ENCODE measurements around the gene SPAG16. TPM values are rescaled to one million over a fixed set of nuclear protein-coding genes. Genes with fewer than 3 reads are reported as not detected.

SPAG16 gene
- total and polyA plus RNA-seq, 2 of the 13 experiments (the other 11 are each of a cell fraction or from before 2014, with no cell fraction given), result 9.6 to 26.5 TPM

DNA sequence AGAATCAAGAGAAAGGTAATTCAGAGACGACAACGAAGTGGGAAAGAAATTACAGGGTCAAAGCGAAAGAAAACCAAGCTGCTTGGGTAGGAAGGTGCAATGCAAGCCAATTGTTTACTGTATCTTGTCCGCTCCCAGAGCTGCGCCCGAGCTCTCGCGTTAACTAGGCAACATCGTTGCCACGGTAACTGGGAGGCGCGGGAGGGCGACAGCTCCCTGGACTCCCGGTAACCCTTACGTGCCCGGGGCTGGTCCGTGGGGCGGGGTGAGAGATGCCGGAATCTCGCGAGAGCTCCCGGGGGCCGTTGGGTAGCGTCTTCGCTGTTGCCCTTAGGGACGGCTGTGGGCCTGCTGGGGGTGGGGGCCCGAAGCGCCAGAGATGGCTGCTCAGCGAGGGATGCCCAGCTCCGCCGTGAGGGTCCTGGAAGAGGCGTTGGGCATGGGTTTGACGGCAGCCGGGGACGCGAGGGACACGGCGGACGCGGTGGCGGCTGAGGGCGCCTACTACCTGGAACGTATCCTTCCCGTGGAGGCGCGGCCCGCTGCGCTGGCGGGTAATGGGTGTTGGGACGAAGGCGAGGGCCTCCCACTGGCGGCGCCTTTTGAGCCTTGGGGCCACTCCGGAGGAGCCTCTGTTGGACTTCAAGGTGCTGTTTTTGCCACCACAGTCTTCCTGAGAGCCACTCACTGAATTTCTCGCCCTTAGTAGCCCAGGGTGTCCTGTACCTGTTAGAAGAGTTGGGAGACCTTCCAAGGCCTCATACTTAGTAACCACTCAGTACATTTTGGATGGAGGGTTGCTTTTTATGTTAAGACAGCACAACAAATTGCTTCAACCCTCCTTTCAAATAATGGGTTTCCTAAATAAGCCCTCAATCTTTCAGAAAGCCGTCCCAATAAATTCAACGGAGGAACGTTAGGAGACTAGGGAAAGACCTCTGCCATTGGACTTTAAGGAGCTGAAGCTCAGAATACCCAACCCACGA, at the start of gene SPAG16 (continued):
- TF ChIP-seq, protein P1, sequence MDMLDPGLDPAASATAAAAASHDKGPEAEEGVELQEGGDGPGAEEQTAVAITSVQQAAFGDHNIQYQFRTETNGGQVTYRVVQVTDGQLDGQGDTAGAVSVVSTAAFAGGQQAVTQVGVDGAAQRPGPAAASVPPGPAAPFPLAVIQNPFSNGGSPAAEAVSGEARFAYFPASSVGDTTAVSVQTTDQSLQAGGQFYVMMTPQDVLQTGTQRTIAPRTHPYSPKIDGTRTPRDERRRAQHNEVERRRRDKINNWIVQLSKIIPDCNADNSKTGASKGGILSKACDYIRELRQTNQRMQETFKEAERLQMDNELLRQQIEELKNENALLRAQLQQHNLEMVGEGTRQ (IDR thresholded peaks at IDR 0.05; ENCODE audit: low read depth, low read length), result no peak
- TF ChIP-seq, protein P1 (CRISPR knock-in tag; IDR thresholded peaks at IDR 0.05; ENCODE audit: borderline replicate concordance), result no peak
- TF ChIP-seq NCOR1 (IDR thresholded peaks at IDR 0.05; ENCODE audit: borderline replicate concordance, low read length), result no peak
- TF ChIP-seq CREM (IDR thresholded peaks at IDR 0.05), result peak; percentile 65
- TF ChIP-seq CREM (CRISPR knock-in tag; IDR thresholded peaks at IDR 0.05), result 0 out of 2 replicates have a peak, but pooled peaks have one; percentile 33
- peak; percentile 91; the same call in 1 of the 2 replicates for TF ChIP-seq ZNF891 (CRISPR knock-in tag; IDR thresholded peaks at IDR 0.05)
- peak; percentile 81 for TF ChIP-seq ZNF709 (CRISPR knock-in tag; IDR thresholded peaks at IDR 0.05)
- TF ChIP-seq ZC3H4 (CRISPR knock-in tag; IDR thresholded peaks at IDR 0.05; ENCODE audit: borderline replicate concordance), result no peak
- TF ChIP-seq MTF1 (CRISPR knock-in tag; IDR thresholded peaks at IDR 0.05), result no peak
- peak; percentile 80; the same call in 1 of the 2 replicates for TF ChIP-seq ARID2 (CRISPR knock-in tag; IDR thresholded peaks at IDR 0.05; ENCODE audit: borderline replicate concordance)
- no peak for TF ChIP-seq ATRX (CRISPR knock-in tag; IDR thresholded peaks at IDR 0.05; ENCODE audit: borderline replicate concordance)
- TF ChIP-seq, protein P2, sequence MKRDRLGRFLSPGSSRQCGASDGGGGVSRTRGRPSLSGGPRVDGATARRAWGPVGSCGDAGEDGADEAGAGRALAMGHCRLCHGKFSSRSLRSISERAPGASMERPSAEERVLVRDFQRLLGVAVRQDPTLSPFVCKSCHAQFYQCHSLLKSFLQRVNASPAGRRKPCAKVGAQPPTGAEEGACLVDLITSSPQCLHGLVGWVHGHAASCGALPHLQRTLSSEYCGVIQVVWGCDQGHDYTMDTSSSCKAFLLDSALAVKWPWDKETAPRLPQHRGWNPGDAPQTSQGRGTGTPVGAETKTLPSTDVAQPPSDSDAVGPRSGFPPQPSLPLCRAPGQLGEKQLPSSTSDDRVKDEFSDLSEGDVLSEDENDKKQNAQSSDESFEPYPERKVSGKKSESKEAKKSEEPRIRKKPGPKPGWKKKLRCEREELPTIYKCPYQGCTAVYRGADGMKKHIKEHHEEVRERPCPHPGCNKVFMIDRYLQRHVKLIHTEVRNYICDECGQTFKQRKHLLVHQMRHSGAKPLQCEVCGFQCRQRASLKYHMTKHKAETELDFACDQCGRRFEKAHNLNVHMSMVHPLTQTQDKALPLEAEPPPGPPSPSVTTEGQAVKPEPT (CRISPR knock-in tag; IDR thresholded peaks at IDR 0.05; ENCODE audit: low read depth), result no peak; the same call in 1 of the 2 replicates
- TF ChIP-seq ZNF720 (CRISPR knock-in tag; IDR thresholded peaks at IDR 0.05), result 0 out of 2 replicates have a peak, but pooled peaks have one; percentile 58
- peak; percentile 88 for TF ChIP-seq MEF2D (CRISPR knock-in tag; IDR thresholded peaks at IDR 0.05)
- TF ChIP-seq, protein P3, sequence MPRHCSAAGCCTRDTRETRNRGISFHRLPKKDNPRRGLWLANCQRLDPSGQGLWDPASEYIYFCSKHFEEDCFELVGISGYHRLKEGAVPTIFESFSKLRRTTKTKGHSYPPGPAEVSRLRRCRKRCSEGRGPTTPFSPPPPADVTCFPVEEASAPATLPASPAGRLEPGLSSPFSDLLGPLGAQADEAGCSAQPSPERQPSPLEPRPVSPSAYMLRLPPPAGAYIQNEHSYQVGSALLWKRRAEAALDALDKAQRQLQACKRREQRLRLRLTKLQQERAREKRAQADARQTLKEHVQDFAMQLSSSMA (CRISPR knock-in tag; IDR thresholded peaks at IDR 0.05), result peak; percentile 90
- peak; percentile 97; the same call in 1 of the 2 replicates for TF ChIP-seq KMT2A (CRISPR knock-in tag; IDR thresholded peaks at IDR 0.05)
- TF ChIP-seq CBX5 (CRISPR knock-in tag; IDR thresholded peaks at IDR 0.05; ENCODE audit: borderline replicate concordance), result peak; percentile 80
- TF ChIP-seq ZSCAN21 (CRISPR knock-in tag; IDR thresholded peaks at IDR 0.05; ENCODE audit: borderline replicate concordance), result peak; percentile 94; the same call in 1 of the 2 replicates
- no peak for TF ChIP-seq SMARCC2 (IDR thresholded peaks at IDR 0.05)
- TF ChIP-seq ELF1 (CRISPR knock-in tag; IDR thresholded peaks at IDR 0.05), result peak; percentile 80
- TF ChIP-seq, protein P4, sequence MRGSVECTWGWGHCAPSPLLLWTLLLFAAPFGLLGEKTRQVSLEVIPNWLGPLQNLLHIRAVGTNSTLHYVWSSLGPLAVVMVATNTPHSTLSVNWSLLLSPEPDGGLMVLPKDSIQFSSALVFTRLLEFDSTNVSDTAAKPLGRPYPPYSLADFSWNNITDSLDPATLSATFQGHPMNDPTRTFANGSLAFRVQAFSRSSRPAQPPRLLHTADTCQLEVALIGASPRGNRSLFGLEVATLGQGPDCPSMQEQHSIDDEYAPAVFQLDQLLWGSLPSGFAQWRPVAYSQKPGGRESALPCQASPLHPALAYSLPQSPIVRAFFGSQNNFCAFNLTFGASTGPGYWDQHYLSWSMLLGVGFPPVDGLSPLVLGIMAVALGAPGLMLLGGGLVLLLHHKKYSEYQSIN (CRISPR knock-in tag; IDR thresholded peaks at IDR 0.05; ENCODE audit: borderline replicate concordance), result 0 out of 2 replicates have a peak, but pooled peaks have one; percentile 41
- peak; percentile 99 for TF ChIP-seq REPIN1 (CRISPR knock-in tag; IDR thresholded peaks at IDR 0.05; ENCODE audit: borderline replicate concordance, low read depth)
- TF ChIP-seq NFIB (CRISPR knock-in tag; IDR thresholded peaks at IDR 0.05; ENCODE audit: borderline replicate concordance), result no peak
- 0 out of 2 replicates have a peak, but pooled peaks have one; percentile 40 for TF ChIP-seq GPN1 (CRISPR knock-in tag; IDR thresholded peaks at IDR 0.05; ENCODE audit: borderline replicate concordance)
